Thyroid gland (tissue), 4 donors: ENCODE measurements around the gene CLIC1. TPM values are rescaled to one million over a fixed set of nuclear protein-coding genes. Genes with fewer than 3 reads are reported as not detected.

Source experiments
- DNase-seq, 2 donors: peaks; one replicate each; pipeline ENCODE4 v3.0.0-alpha.2; 2019
- H3K27ac ChIP-seq, 3 donors: fragments of 200-600 bp; sonication (generic); 1 replicate in 2 of 3; 2 replicates in 1 of 3; pipeline ENCODE4 v1.5.1; 2016 to 2019; ENCODE audit warnings: mild to moderate bottlenecking in 1 of 3, moderate library complexity in 1 of 3
- H3K27me3 ChIP-seq: fragments of 200-600 bp; sonication (generic); one replicate; pipeline ENCODE4 v1.5.1; 2019
- H3K36me3 ChIP-seq, 2 donors: fragments of 200-600 bp; sonication (generic); one replicate each; pipeline ENCODE4 v1.5.1; 2016 to 2019
- H3K4me1 ChIP-seq, 2 donors: fragments of 200-600 bp; sonication (generic); one replicate each; pipeline ENCODE4 v1.5.1; 2017 to 2019
- H3K4me3 ChIP-seq, 3 donors: fragments of 200-600 bp; sonication (generic); replicated peaks in 1 of 3; 1 replicate in 2 of 3; 2 replicates in 1 of 3; pipeline ENCODE4 v1.5.1; 2016; ENCODE audit warnings: mild to moderate bottlenecking in 1 of 3
- H3K9me3 ChIP-seq: fragments of 200-600 bp; sonication (generic); one replicate; pipeline ENCODE4 v1.5.1; 2017
- POLR2A ChIP-seq, 2 donors: fragments of 450-650 bp; IDR thresholded peaks; one replicate each; pipeline ENCODE4 v1.6.1; 2017; ENCODE audit warnings: antibody characterized with exemption in 2 of 2, mild to moderate bottlenecking in 2 of 2, moderate library complexity in 1 of 2
- WGBS, 2 donors: methylation state at CpG; one replicate each; pipeline ENCODE4 v1.1.5; 2017; 5-methylcytosine and 5-hydroxymethylcytosine counted together
- intact Hi-C: fragments of 100-400 bp; cut with DNase I; formaldehyde crosslinking; loops from one replicate; pipeline ENCODE4 v1.15.1; 2023
- total RNA-seq, 4 donors: library from RNA; depleted of rRNA; stranded (reverse); fragments of >200 nt; gene quantifications; one replicate each; pipeline ENCODE4 v1.2.3, GENCODE V29; 2016
- TF ChIP-seq, protein P1 (sequence below), 6 experiments: fragments of 200-600 bp in 3 of 6; fragments of 450-650 bp in 3 of 6; sonication (generic) in 3 of 6; IDR thresholded peaks; one replicate each; pipeline ENCODE4 v1.5.1; 2016 to 2019; ENCODE audit warnings: antibody characterized with exemption in 6 of 6, mild to moderate bottlenecking in 2 of 6, inconsistent platforms in 1 of 6, moderate library complexity in 1 of 6

CLIC1 gene
- total RNA-seq, 4 donors from 2014 or later: 222 to 314 (median 247) TPM

DNA sequence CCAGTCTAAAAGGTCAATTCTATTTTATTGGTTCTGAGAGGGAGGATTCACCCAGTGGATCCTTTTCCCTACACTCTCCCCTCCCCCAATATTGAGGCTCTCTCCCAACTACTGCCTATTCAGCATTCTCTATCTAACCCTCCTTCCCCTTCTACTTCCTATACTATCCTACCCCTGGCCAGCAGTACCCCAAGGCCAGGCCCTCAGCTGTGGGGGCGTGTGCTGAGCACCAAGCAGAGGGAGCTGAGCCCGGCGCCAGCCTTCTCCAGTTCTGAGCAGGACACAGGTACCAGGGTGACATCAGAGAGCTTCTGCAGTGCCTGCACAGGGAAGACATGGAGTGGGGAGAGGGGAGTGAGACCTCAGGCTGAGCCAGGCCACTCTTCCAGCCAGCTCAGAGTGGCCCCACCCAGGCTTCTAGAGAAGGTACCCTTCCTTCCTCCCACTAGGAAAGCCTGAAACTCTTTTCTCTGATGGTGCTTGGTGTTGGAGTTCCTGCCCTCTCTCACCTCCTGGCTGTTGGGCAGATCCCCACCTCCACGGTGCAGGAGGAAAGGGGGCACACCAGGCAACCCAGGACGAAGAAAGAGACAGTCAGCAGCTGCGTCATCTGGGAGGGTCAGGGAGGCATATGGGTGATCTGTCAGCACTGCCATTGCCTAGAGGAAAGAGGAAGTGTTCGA lies 9.2 kb downstream of the CLIC1 start:
- Histone ChIP-seq H3K4me3 (no peak overlapping the region), H3K27ac (peak overlapping the region in 2 of 3 donors; percentile 93 to 98), H3K27me3 (no peaks in the 10 kb centered on the region), H3K4me1 (peaks cover 24 to 40% of the 10 kb centered on the region in 2 donors), H3K9me3 (no peaks in the 10 kb centered on the region), H3K36me3 (peaks cover 15 to 20% of the 10 kb centered on the region in 2 donors)
- no peak for TF ChIP-seq POLR2A (IDR thresholded peaks at IDR 0.05)
- TF ChIP-seq, protein P1, sequence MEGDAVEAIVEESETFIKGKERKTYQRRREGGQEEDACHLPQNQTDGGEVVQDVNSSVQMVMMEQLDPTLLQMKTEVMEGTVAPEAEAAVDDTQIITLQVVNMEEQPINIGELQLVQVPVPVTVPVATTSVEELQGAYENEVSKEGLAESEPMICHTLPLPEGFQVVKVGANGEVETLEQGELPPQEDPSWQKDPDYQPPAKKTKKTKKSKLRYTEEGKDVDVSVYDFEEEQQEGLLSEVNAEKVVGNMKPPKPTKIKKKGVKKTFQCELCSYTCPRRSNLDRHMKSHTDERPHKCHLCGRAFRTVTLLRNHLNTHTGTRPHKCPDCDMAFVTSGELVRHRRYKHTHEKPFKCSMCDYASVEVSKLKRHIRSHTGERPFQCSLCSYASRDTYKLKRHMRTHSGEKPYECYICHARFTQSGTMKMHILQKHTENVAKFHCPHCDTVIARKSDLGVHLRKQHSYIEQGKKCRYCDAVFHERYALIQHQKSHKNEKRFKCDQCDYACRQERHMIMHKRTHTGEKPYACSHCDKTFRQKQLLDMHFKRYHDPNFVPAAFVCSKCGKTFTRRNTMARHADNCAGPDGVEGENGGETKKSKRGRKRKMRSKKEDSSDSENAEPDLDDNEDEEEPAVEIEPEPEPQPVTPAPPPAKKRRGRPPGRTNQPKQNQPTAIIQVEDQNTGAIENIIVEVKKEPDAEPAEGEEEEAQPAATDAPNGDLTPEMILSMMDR (IDR thresholded peaks at IDR 0.05): no peak
- DNase-seq: no peak
- intact Hi-C loops: loop anchor here (10.0 kb wide), 1 partner anchor 108 kb away; no protein-coding TSS in a partner anchor
- WGBS, 2 donors: 77% methylated on average over 7 of the region's 7 CpGs

- Histone ChIP-seq H3K4me3 (no peak overlapping the region), H3K27me3 (no peaks in the 10 kb centered on the region), H3K9me3 (no peaks in the 10 kb centered on the region), H3K4me1 (peaks cover 24 to 38% of the 10 kb centered on the region in 2 donors), H3K36me3 (peaks cover 4 to 5% of the 10 kb centered on the region in 2 donors), H3K27ac (peak overlapping the region in 2 of 3 donors; percentile 93 to 98)
- no peak for TF ChIP-seq POLR2A (IDR thresholded peaks at IDR 0.05)
- TF ChIP-seq, protein P1 (IDR thresholded peaks at IDR 0.05): no peak
- 90% methylated on average over 12 of the region's 12 CpGs for WGBS, 2 donors
- intact Hi-C loops: loop anchor here (10.0 kb wide), 1 partner anchor 109 kb away; no protein-coding TSS in a partner anchor
- no peak for DNase-seq
Measured at GRCh38 chr6:31725502-31726350, 10.6 kb downstream of the CLIC1 start.

DNA sequence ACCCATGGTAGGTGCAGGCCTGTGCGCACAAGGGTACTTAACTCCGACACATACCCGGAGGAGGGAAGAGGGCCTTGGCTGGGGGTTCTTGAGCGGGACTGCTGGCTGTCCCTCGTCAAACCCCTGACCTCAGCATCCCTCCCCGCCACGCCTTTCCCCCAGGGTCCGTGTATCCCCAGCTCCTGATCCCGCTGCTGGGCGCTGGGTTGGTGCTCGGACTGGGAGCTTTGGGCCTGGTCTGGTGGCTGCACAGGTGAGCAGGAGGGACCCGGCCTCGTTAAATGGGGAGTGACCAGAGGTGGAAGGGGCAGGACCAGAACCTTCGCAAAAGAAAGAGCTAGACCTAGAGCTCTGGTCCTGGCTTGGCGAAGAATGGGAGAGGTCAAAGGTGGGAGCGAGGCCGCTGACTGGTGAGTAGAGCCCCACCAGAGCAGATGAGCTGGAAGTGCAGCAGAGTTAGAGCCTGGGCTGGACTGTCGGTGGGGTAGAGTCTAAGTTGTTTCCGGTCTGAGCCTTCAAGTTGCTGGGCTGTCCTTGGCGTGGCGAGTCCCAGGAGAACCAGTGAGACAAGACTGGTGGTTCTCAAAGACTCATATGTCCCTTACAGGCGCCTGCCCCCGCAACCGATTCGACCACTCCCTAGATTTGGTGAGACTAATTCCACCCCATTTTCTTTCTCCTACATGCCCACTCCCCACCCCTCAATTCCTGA lies 12.2 kb downstream of the CLIC1 start:
- Histone ChIP-seq H3K9me3 (no peaks in the 10 kb centered on the region), H3K27me3 (no peaks in the 10 kb centered on the region), H3K4me1 (peaks cover 22 to 36% of the 10 kb centered on the region in 2 donors), H3K36me3 (peaks cover 0 to 4% of the 10 kb centered on the region in 2 donors), H3K4me3 (no peak overlapping the region), H3K27ac (no peak overlapping the region)
- intact Hi-C loops: loop anchor here (10.0 kb wide), 1 partner anchor 111 kb away; no protein-coding TSS in a partner anchor
- no peak for DNase-seq
- no peak for TF ChIP-seq POLR2A (IDR thresholded peaks at IDR 0.05)
- TF ChIP-seq, protein P1 (IDR thresholded peaks at IDR 0.05): no peak
- WGBS, 2 donors: 89 to 90% methylated on average over 23 to 25 of the region's 25 CpGs

GRCh38 chr6:31723245-31723979 lies 12.9 kb downstream of the CLIC1 start, which contains the start of gene MPIG6B:
MPIG6B (plus strand) TSS chr6:31723373; CDS start chr6:31723384, 11 bp downstream.
- H3K36me3 ChIP-seq: peaks cover 0 to 4% of the 10 kb centered on the region in 2 donors
- TF ChIP-seq, protein P1 (IDR thresholded peaks at IDR 0.05): no peak
- no peak for TF ChIP-seq POLR2A (IDR thresholded peaks at IDR 0.05)
- no peak within 1 kb of the TSS for H3K27ac ChIP-seq
- no peaks in the 10 kb centered on the region for H3K9me3 ChIP-seq
- no peak for DNase-seq
- H3K4me1 ChIP-seq: peaks cover 25 to 37% of the 10 kb centered on the region in 2 donors
- H3K4me3 ChIP-seq: no peak within 1 kb of the TSS
- no peaks in the 10 kb centered on the region for H3K27me3 ChIP-seq
- 80 to 81% methylated on average over 43 of the region's 46 CpGs for WGBS, 2 donors
- intact Hi-C loops: loop anchor here (10.0 kb wide), 1 partner anchor 111 kb away; no protein-coding TSS in a partner anchor
